GM19043 (cell line): ENCODE data around the gene TCHH.
"Not testable (repeated sequence)": the region's sequence is repeated elsewhere in the genome, so short reads cannot be mapped to it uniquely, and the experiment has no call there.

Experiments
- ATAC-seq: cut with Tn5 transposase; IDR thresholded peaks from one replicate; pipeline ENCODE4 v1.9.1; 2021; ENCODE audit warnings: low read depth; ENCODE audit not compliant: unreplicated experiment

The TCHH gene

GRCh38 chr1:152115344-152115743, at the start of gene TCHH:
Gene TCHH, minus strand, starts transcription at chr1:152115444. Its CDS starts 1,364 bp downstream, at chr1:152114080.
- no peak for ATAC-seq

GRCh38 chr1:152164517-152165136, 49.4 kb upstream of the TCHH start:
- ATAC-seq, result no peak

- ATAC-seq, result no peak
Observed at GRCh38 chr1:152162792-152163463, 47.7 kb upstream of the TCHH start.

- ATAC-seq, result no peak
Observed at GRCh38 chr1:152160576-152160975, 45.3 kb upstream of the TCHH start.

GRCh38 chr1:152159144-152159543, 43.9 kb upstream of the TCHH start, which contains the start of gene RPTN:
Gene RPTN, minus strand, starts transcription at chr1:152159228. Its CDS starts 1,339 bp downstream, at chr1:152157889.
- no peak for ATAC-seq

GRCh38 chr1:152153996-152154395, 38.8 kb upstream of the TCHH start:
- ATAC-seq, result no peak

- ATAC-seq, result no peak
Observed at GRCh38 chr1:152151646-152152045, 36.4 kb upstream of the TCHH start.

- ATAC-seq, result no peak
Observed at GRCh38 chr1:152148981-152149380, 33.7 kb upstream of the TCHH start.

GRCh38 chr1:152148051-152148450, 32.8 kb upstream of the TCHH start:
- ATAC-seq, result no peak

GRCh38 chr1:152145769-152146168, 30.5 kb upstream of the TCHH start:
- no peak for ATAC-seq

- not testable (repeated sequence) for ATAC-seq
Observed at GRCh38 chr1:152144674-152145183, 29.5 kb upstream of the TCHH start.

GRCh38 chr1:152143150-152143887, 28.1 kb upstream of the TCHH start:
- ATAC-seq, result peak; percentile 49

GRCh38 chr1:152141971-152142584, 26.8 kb upstream of the TCHH start:
- no peak for ATAC-seq

GRCh38 chr1:152137215-152137614, 22.0 kb upstream of the TCHH start:
- ATAC-seq, result no peak

- ATAC-seq, result no peak
Observed at GRCh38 chr1:152130186-152130585, 14.9 kb upstream of the TCHH start.

GRCh38 chr1:152127673-152128072, 12.4 kb upstream of the TCHH start:
- no peak for ATAC-seq

GRCh38 chr1:152125834-152126443, 10.7 kb upstream of the TCHH start:
- no peak for ATAC-seq

GRCh38 chr1:152118915-152119314, 3.7 kb upstream of the TCHH start:
- no peak for ATAC-seq

GRCh38 chr1:152112885-152113432, 2.3 kb downstream of the TCHH start:
- ATAC-seq, result no peak
